T-helper 2 cell treated with Interferon-gamma antibody and Interleukin-4, amounts not matched to agents 5 μg/mL and 100 μg/mL, for 36 hours (primary cell): Measurements from ENCODE around the gene ARHGAP45.
A peak's percentile ranks its signal among the peaks of the same experiment; 100 is the strongest.

Experiments used
- DNase-seq: peaks from one replicate; pipeline ENCODE4 v3.0.0; 2021; ENCODE audit warnings: low spot score
- H3K27ac Mint-ChIP-seq: one replicate; pipeline ENCODE4 v1.8.0; 2021; ENCODE audit warnings: mild to moderate bottlenecking, mixed read lengths
- H3K27me3 Mint-ChIP-seq: one replicate; pipeline ENCODE4 v1.8.0; 2021; ENCODE audit warnings: low read depth, mixed read lengths
- H3K36me3 Mint-ChIP-seq: one replicate; pipeline ENCODE4 v1.8.0; 2021; ENCODE audit warnings: low read depth, mixed read lengths
- H3K4me1 Mint-ChIP-seq: one replicate; pipeline ENCODE4 v1.8.0; 2021; ENCODE audit warnings: low read depth, mixed read lengths
- H3K4me3 Mint-ChIP-seq: one replicate; pipeline ENCODE4 v1.8.0; 2022; ENCODE audit warnings: mild to moderate bottlenecking, moderate library complexity, mixed read lengths
- H3K9me3 Mint-ChIP-seq: one replicate; pipeline ENCODE4 v1.8.0; 2021; ENCODE audit warnings: mixed read lengths

Gene ARHGAP45

GRCh38 chr19:1132552-1133383 is 65.8 kb downstream of the ARHGAP45 start:
- peak overlapping the region; percentile 86 for H3K27ac Mint-ChIP-seq
- no peaks in the 10 kb centered on the region for H3K27me3 Mint-ChIP-seq
- peak overlapping the region; percentile 90 for H3K4me3 Mint-ChIP-seq
- peaks cover 6% of the 10 kb centered on the region for H3K36me3 Mint-ChIP-seq
- peaks cover 10% of the 10 kb centered on the region for H3K4me1 Mint-ChIP-seq
- H3K9me3 Mint-ChIP-seq = no peaks in the 10 kb centered on the region
- DNase-seq = peak; percentile 35

GRCh38 chr19:1133471-1133929 is 66.5 kb downstream of the ARHGAP45 start:
- Mint-ChIP-seq H3K9me3 (no peaks in the 10 kb centered on the region), H3K27me3 (no peaks in the 10 kb centered on the region), H3K27ac (peak overlapping the region; percentile 79), H3K36me3 (peaks cover 4% of the 10 kb centered on the region), H3K4me3 (peak overlapping the region; percentile 63), H3K4me1 (peaks cover 8% of the 10 kb centered on the region)
- DNase-seq = peak; percentile 65

GRCh38 chr19:1134431-1134830 is 67.5 kb downstream of the ARHGAP45 start:
- DNase-seq = no peak
- Mint-ChIP-seq H3K27me3 (no peaks in the 10 kb centered on the region), H3K4me1 (peaks cover 8% of the 10 kb centered on the region), H3K36me3 (peaks cover 3% of the 10 kb centered on the region), H3K9me3 (no peaks in the 10 kb centered on the region), H3K4me3 (no peak overlapping the region), H3K27ac (peak overlapping the region; percentile 31)

- Mint-ChIP-seq H3K4me1 (peaks cover 7% of the 10 kb centered on the region), H3K4me3 (no peak overlapping the region), H3K9me3 (no peaks in the 10 kb centered on the region), H3K27ac (no peak overlapping the region), H3K36me3 (peaks cover 4% of the 10 kb centered on the region), H3K27me3 (no peaks in the 10 kb centered on the region)
- DNase-seq = no peak
Observed at GRCh38 chr19:1135454-1135853, 68.5 kb downstream of the ARHGAP45 start.

GRCh38 chr19:1136201-1136600 is 69.2 kb downstream of the ARHGAP45 start:
- no peak for DNase-seq
- H3K4me1 Mint-ChIP-seq = peaks cover 3% of the 10 kb centered on the region
- no peak overlapping the region for H3K27ac Mint-ChIP-seq
- no peaks in the 10 kb centered on the region for H3K9me3 Mint-ChIP-seq
- H3K4me3 Mint-ChIP-seq = no peak overlapping the region
- no peaks in the 10 kb centered on the region for H3K27me3 Mint-ChIP-seq
- H3K36me3 Mint-ChIP-seq = peaks cover 4% of the 10 kb centered on the region
